ENCODE data around the gene RAX.
"Not testable (repeated sequence)": the region's sequence is repeated elsewhere in the genome, so short reads cannot be mapped to it uniquely, and the experiment has no call there.

RAX gene

DNA sequence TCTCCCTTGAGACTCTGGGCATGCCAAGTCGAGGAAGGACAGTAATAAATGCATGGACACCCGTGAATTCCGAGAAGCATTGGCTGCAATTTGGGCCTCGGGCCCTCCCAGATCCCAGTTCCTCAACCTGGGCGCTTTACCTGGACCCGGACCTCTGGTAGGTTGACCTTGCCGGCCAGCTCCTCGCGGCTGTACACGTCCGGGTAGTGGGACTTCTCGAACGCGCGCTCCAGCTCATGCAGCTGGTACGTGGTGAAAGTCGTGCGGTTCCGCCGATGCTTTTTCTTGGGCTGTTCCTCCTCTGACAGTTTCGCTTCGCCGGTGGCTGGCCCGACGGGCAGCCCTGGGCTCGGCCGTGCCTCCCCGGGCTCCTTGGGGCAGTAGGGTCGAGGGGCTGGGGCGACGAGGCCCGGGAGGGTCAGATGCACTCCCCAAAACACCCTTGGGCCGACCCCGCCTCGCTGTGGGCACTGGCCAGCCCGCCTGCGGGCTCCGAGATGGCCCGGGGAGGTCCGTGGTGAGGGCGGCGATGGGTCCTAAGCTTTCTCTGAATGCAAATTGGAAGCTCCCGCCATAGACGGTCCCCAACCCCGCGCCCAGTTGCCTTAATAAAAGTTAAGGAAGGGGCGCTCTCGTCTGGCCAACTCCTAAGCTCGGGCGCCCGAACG lies 899 bp downstream of the RAX start:
- DNase-seq: no peak

DNA sequence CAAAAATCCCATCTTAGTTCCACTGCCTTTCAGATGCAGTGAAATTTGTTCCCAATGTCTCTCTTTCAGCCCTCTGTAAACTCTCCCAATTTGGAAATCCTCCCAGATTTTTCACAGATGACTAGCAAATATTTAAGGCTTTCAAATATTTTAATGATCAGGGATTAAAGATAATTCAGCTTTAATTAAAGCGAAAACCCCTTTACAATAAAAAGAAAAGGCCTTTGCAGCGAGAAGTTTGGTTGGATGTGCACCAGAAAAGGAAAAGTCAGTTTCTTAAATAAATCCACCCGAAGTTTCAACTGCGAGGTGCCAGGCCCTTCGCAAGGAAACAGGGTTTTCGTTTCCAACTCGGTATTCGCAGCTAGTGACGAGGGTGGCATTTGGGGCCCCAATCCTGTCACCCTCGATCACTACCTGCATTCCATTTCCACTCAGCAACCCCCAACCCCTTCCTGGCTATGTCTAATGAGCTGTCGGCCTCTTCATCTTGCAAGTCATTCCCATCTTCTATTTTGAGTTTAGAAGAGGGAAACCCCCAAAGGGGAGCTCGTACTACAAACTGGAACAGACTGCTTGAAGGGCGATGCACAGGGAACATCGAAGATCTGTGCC lies 1.5 kb downstream of the RAX start:
- DNase-seq: no peak

DNA sequence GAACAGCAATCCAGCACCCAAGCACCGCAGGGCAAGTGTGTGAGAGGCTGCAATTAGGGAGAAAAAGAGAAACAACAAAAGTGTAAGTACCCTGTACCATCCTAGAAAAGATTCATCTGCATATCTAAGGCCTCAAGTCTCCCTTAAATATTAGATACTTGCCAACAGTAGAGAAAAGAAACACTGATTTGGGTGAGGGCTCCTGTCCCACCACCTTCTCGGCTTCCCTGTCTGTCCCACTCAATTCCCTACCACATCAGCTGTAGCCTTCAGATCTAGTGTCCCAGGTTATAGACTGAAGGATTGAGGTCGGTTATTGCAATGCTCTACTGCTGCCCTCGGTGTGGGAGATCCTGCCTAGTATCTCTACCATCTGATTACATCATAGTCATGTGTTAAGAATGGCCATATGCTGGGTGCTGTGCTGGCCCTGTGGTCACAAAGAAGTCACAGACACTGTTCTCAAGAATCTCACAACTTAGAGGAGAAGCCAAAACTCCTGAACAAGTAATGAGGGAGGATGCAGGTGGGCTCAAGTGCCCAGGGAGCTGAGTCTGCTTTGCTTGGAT lies 2.5 kb downstream of the RAX start:
- DNase-seq: no peak

DNA sequence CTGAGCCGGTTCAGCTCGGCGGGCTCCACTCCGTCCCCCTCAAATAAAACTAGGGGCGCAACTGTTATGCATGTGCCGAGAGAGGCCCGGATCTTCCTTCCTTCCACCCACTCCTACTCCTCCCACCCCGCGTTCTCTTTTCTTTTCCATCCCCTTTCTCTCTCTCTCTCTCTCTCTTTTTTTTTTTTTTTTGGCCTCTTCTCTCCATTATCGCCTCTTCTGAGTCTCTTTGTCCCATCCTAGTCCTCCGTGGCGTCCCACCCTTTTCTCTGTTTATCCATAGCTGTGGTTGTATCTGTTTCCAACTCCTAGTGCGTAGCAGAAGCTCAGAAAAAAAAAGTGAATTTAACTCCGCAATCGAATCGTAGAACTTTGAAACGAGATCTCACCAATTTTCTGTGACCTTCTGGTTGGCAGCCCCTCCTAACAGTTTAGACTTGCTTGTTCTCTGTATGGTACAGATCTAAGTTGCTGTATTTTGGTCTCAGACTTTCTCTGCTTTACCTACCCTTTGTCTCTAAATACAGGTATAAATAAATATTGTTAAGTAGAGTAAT lies 3.6 kb downstream of the RAX start:
- DNase-seq: no peak

DNA sequence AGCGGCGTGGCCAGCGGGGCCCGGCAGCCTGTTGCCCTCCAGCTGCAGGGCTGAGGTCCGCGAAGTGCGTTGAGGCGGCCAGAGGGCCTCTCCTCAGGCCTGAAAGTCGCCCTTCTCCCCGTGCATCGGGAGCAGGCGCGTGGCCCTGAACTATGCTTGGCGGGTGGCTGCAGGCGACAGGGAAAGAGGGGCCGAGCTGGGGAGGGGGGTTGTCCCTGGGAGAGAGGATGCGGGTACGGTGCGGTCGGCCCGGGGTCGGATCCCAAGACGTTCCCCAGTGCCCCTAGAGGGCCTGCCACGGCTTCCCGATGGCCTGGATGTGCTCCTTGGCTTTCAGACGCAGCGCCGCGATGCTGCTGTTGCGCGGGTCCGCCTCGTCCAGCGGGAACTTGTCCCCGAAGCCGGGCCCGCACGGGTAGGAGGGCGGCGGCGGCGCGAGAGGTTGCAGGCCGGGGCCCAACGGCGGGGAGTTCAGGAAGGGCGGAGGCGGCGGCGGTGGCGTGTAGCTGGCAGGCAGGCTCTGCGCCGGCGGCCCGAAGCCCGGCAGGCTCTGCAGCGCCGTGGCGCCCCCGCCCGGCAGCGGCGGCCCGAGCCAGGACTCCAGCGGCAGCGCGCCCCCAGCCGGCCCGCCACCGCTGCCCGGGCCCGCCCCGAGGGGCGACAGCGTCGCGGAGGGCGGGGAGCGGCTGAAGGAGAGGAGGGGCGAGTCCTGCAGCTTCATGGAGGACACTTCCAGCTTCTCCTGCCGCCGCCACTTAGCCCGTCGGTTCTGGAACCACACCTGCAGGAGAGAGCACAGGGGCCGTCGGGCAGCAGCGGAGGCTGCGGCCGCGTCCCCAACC lies 4.3 kb downstream of the RAX start:
- DNase-seq: peak; percentile 23

DNA sequence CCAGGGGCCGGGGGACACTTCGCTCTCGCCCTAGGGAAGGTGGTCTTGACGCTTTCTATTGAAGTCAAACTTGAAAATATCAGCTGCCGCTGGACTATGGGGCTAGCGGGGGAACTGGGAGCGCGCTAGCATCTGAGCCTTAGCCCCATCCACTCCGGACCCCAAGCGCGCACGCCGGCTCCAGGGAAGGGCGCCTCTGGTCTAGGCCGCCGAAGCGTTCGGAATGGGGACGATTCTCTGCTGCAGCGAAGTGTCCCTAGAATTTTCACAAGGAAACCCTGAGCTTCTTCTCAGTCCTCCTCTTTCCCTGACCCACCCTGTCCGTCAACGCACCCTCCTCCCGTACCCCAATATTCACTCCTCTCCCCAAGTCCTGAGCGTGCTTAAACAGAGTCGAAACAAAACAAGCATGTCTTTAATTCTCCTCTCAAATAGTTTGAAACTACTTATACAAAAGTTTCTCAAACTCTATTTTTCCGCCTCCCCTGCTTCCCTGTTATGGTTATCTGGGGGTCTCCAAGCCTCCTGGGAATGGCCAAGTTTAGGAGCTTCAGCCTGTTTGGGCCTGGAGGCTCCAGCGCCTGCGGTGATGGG lies 5.0 kb downstream of the RAX start:
- DNase-seq: no peak

DNA sequence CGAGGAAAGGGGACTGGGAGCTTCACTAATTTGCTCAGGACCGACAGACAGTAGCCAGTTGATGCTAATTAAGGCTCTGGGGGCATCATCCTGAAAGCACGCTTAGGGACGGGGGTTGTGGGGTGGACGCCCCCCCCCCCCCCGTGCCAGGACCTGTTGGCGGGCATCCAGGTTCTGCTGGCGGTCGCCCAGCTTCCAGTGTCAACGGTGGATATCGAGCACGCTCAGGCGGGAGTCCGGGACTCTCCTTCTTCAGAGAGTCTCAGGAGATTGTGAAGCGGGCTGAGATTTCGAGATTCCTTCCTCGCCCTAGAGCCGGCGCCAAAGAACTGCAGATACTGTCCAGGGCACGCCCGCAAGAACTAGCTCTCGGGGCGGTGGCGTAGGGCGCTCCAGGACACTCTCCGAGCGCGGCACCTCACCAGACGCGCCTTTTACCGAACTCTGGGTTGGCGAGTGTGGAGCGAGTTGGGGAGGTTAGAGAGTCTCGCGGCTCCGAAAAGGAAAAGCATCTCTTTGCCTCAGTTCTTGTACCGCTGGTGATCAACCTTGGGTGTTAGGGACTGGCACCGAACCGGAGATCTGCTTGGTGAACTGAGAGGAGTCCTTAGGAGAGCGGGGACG lies 5.6 kb downstream of the RAX start:
- no peak for DNase-seq

DNA sequence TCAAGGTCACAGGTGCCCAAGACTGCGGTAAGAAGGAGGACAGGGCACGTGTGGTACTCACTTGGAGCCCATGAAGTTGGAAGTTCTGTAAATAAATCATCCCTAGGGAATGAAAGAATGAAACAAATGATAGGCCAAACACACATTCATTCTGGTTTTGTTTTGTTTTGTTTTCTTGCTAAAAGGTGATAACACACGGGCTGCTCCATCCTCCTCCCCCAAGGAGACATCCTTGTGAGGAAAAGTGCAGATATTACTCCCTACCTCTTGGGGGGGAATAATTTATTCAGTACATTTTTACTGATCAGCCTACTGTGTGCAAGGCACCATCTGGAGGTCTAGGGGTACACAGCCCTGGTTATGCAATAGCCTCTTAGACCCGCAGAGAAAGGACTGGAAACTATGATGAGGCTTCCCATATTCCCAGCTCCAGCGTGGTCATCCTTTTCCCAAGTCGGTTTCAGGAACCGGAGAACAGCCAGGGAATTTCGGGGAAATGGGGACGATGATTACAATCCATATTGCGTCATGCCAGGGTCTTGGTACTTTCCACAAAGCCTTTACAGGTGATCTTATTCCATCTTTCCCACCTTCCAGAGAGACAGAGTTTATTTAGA lies 6.3 kb downstream of the RAX start:
- DNase-seq: no peak

DNA sequence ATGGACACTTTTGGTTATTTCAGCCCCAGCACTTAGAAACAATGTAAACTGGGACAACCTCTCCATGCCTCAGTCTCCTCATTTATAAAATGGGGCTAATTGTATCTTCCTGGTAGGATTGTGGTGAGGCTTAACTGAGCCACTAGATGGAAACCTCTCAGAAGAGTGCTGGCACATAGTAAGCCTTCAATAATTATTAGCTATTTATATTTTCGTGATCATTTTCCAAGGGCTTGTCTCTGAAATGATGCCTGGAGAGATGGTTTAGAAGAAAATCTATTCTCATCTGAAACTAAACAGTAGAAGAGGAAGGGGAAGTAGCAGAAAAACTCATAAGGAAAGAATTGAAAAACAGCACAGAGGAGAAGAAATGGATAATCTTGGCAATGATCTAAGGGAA lies 6.8 kb downstream of the RAX start:
- DNase-seq: no peak

DNA sequence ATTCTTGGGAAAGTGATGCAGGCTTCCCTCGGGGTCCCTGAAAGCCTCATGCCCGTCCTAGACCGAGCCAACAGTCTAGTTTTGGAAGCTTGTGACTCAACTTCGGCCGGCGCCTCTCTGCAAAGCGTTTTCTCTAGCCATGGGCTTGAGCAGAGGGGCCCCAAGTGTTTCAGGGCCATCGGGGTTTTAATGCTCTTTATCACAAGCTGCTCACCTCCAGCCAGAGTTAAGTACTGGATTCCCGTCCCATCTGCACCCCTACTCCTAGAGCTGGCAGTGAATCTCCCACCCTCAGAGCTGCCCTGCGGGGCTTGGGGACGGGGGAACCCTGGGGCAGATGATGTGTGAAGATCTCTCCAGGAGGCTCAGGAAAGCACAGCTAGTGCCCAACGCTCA lies 7.3 kb downstream of the RAX start:
- DNase-seq: no peak

DNA sequence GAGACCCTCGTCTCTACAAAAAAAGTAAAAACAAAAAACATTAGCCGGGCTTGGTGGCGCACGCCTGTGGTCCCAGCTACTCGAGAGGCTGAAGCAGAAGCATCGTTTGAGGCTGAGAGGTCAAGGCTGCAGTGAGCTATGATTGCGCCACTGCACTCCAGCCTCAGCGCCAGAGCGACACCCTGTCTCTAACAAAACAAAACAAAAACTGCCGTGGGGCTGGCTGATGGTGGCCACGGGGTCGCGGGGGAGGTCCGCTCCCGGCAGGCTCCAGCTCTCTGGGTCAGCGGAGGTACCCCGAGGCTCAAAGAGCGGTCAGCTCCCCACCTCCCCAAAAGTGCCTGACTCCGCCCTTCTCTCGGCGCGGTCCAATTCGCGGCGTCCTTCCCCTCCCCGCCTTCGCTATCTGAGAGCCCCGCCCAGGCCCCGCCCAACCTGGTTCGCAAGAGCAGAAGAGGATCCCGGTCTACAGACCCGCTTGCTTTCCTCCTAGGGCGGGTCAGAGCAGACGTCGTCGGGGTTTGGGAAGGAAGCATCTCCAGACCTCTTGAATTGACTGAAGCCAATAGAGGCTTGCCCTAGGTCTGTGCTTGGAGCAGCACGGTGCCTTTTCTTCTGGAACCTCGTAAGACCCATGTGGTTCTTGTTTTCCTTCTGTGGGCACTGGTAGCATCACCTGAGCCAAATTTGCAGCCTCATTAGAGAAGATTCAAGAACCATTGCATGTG lies 7.8 kb downstream of the RAX start:
- no peak for DNase-seq

DNA sequence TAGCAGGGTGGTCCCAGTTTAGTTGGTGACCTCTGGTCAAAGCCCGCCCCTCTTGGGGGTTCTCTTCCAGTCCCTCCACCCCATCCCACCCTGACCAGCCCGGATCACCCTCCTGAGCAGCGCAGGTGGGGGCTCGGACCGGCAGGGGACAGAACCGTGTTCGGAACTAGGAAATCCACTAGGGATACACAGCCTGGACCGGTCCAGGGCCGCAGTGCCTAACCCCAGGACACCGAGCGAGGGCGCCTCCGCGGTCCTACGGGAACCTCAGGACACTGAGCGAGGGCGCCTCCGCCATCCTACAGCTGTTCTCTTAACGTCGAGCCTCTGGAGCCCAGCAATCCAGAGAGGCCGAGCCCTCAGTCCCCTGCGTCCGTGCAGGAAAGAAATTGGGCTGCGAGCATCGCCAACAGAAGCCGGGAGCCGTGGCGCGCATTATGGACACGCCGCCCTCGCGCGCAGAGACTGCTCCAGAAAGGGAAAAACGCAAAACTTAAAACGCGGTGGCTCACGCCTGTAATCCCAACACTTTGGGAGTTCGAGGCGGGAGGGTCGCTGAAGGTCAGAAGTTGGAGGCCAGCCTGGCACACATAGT lies 8.5 kb downstream of the RAX start:
- no peak for DNase-seq

DNA sequence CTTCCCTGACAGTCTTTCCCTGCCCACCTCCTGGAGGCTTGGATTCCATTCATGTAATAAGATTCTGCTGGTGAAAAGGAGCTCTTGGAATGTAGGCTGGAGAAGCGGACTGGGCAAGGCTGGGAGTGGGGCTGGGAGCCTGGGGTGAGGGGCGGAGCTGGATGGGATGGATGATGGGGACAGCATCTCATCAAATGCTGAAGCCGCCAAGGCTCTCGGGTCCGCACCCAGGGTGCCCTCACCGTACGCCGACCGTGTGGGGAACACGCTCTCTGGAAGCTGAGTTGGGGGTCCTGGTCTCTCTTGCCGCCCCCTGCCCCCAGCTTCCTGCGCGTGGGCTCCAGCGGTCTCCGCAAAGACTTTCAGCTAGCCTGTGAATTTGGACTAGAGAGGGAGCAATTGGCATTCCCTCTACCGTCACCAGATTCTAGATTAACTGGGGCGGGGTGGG lies 9.1 kb downstream of the RAX start:
- DNase-seq: no peak

DNA sequence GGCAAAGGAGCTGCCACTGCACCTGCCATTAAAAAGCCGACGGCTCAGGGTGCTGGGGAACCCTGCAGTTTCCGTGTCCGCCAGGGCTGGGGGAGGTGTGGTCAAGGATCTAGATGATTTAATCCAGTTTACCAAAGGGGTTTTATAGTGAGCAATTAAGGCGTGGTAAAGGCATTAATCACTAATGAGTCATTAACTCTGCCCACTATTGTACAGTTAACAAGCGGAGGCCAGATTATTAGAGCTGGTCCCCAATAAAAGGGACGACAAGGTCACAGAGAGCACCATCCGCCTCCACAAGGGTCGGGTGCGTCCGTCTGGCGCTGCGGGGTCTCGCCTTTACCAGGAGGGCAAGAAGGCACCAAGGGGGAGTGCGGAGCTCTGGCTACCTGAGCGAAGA lies 9.6 kb downstream of the RAX start:
- DNase-seq: no peak

DNA sequence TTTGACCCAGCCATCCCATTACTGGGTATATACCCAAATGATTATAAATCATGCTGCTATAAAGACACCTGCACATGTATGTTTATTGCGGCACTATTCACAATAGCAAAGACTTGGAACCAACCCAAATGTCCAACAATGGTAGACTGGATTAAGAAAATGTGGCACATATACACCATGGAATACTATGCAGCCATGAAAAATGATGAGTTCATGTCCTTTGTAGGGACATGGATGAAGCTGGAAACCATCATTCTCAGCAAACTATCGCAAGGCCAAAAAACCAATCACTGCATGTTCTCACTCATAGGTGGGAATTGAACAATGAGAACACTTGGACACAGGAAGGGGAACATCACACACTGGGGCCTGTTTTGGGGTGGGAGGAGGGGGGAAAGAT lies 11.0 kb downstream of the RAX start:
- not testable (repeated sequence) for DNase-seq

DNA sequence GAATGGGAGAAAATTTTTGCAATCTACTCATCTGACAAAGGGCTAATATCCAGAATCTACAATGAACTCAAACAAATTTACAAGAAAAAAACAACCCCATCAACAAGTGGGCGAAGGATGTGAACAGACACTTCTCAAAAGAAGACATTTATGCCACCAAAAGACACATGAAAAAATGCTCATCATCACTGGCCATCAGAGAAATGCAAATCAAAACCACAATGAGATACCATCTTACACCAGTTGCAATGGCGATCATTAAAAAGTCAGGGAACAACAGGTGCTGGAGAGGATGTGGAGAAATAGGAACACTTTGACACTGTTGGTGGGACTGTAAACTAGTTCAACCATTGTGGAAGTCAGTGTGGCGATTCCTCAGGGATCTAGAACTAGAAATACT lies 11.4 kb downstream of the RAX start:
- DNase-seq: not testable (repeated sequence)

DNA sequence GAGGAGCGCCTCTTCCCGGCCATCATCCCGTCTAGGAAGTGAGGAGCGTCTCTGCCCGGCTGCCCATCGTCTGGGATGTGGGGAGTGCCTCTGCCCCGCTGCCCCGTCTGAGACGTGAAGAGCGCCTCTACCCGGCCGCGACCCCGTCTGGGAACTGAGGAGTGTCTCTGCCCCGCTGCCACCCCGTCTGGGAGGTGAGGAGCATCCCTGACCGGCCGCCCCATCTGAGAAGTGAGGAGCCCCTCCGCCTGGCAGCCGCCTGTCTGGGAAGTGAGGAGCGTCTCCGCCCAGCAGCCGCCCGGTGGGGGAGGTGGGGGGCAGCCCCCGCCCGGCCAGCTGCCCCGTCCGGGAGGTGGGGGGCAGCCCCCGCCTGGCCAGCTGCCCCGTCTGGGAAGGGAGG lies 17.8 kb downstream of the RAX start:
- DNase-seq: not testable (repeated sequence)

DNA sequence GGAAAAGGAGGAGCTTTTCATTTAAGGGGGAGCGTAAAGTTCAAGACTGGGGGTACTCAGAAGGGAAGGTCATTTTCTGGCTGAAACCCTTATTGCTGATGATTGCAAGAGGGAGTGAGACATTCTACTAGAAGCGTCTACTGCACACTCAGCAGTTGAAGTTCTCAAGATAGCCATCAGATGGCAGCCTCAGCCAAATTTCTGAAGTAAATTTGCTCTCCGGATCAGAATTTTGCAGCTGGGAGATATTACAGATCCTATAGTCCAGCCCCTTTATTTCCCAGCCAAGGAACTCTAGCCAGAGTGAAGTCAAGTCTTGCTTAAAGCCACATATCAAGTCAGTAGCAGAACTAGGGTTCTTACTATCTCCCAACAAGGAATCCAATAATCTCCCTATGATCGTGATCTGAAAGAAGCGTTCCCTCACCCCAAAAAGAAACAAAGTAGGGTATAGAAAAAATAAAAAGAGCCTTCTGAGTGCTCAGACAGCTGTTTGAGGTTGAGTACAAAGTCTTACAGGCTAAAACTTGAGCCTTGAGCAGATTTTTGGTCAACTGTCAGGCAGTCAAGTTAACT lies 24.0 kb downstream of the RAX start:
- no peak for DNase-seq

DNA sequence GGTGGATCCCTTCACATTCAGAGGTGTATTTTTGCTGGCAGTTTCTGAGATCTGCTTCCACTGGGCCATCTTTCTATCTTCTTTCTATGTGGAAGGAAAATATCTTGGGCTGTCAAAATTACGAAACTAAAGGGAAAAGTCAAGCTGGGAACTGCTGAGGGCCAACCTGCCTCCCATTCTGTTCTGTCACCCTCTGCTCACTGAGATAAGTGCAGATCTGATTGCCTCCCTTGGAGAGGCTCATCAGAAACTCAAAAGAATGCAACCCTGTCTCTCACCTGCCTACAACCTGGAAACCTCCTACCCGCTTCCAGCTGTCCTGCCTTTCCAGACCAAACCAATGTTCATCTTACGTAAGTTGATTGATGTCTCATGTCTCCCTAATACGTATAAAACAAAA lies 26.5 kb downstream of the RAX start:
- no peak for DNase-seq

DNA sequence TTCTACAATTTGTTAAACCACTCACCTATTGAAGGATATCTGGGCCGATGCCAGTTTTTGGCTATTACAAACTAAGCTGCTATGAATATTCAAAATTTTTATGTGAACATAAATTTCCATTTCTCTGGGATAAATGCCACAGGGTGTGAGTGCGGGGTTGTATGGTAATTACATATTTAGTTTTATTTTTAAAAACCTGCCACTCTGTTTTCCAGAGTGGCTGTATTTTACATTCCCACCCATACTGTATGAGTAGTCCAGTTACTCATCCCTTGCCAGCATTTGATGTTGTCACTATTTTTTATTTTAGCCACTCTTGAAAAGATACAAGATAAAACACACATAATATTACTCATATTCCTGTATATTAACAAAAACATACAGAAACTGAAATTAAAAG lies 30.3 kb downstream of the RAX start:
- no peak for DNase-seq

DNA sequence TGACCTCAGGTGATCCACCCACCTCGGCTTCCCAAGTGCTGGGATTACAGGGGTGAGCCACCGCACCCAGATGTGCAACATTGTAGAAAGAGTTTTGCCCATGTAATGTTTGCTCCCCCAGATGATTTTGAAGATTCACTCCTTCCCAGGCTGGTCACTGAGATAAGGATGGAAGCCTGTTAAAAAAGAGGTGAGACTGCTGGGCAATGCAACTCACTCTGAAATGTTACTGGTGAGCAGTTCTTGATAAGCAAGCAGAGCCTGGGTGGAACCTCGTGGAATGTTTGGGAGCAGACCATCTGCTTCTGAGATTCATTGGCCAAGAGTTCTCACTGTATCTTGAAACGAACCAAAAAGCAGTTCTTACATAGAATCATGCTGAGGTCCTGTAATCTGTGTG lies 33.6 kb downstream of the RAX start:
- no peak for DNase-seq
